NCI-H1417 (cell line): ENCODE results near the gene KLF6.

ENCODE experiments used
- DNase-seq, 3 experiments: peaks; one replicate each; lab custom pipeline; 2025; lab: John Stamatoyannopoulos, UW

KLF6 gene

GRCh38 chr10:3774814-3775695, 10.0 kb downstream of the KLF6 start:
- DNase-seq: no peak

- DNase-seq: no peak
Measured at GRCh38 chr10:3774018-3774813, 10.8 kb downstream of the KLF6 start.

GRCh38 chr10:3773460-3774017, 11.5 kb downstream of the KLF6 start:
- DNase-seq: no peak

- DNase-seq: no peak
Measured at GRCh38 chr10:3772361-3773171, 12.4 kb downstream of the KLF6 start.

GRCh38 chr10:3770611-3771110, 14.3 kb downstream of the KLF6 start:
- no peak for DNase-seq

- DNase-seq: no peak
Measured at GRCh38 chr10:3769556-3769955, 15.5 kb downstream of the KLF6 start.

GRCh38 chr10:3766046-3766756, 18.8 kb downstream of the KLF6 start:
- peak in 1 of 3 experiments; percentile 14 for DNase-seq

- DNase-seq: no peak
Measured at GRCh38 chr10:3765146-3765545, 19.9 kb downstream of the KLF6 start.

- no peak for DNase-seq
Measured at GRCh38 chr10:3764626-3765112, 20.3 kb downstream of the KLF6 start.

GRCh38 chr10:3763852-3764625, 21.0 kb downstream of the KLF6 start:
- DNase-seq: no peak

- DNase-seq: no peak
Measured at GRCh38 chr10:3763035-3763456, 22.0 kb downstream of the KLF6 start.

GRCh38 chr10:3762309-3762708, 22.7 kb downstream of the KLF6 start:
- DNase-seq: no peak

GRCh38 chr10:3761904-3762303, 23.1 kb downstream of the KLF6 start:
- DNase-seq: no peak

GRCh38 chr10:3761021-3761686, 23.9 kb downstream of the KLF6 start:
- DNase-seq: no peak

- no peak for DNase-seq
Measured at GRCh38 chr10:3760083-3760482, 24.9 kb downstream of the KLF6 start.

- no peak for DNase-seq
Measured at GRCh38 chr10:3759397-3759796, 25.6 kb downstream of the KLF6 start.

GRCh38 chr10:3758491-3758970, 26.5 kb downstream of the KLF6 start:
- no peak for DNase-seq

GRCh38 chr10:3757638-3758490, 27.1 kb downstream of the KLF6 start:
- DNase-seq: no peak
